B cell (primary cell): ENCODE data around the gene HMBS. TPM values are rescaled to one million over a fixed set of nuclear protein-coding genes. Genes with fewer than 3 reads are reported as not detected.

Source experiments
- ATAC-seq: fragments of 200-7000 bp; cut with Tn5 transposase; one replicate; pipeline ENCODE4 v1.10.0; 2021; ENCODE audit warnings: low read depth, mild to moderate bottlenecking, moderate number of reproducible peaks, moderate library complexity
- CTCF ChIA-PET: fragments of 350-600 bp; sonication (Branson Sonifier 250); formaldehyde crosslinking; loops from one replicate; lab custom pipeline; 2021; ENCODE audit warnings: antibody characterized with exemption, inconsistent platforms; lab: Charles Lee
- POLR2A ChIA-PET: fragments of 350-600 bp; sonication (Branson Sonifier 250); formaldehyde crosslinking; loops from one replicate; lab custom pipeline; 2021; ENCODE audit warnings: antibody characterized with exemption; lab: Charles Lee
- DNase-seq: peaks from one replicate; pipeline ENCODE4 v3.0.0; 2013
- H2AFZ ChIP-seq: 2 replicates; pipeline ENCODE4 v1.6.1; 2012; ENCODE audit warnings: mild to moderate bottlenecking, low read depth, low read length; ENCODE audit not compliant: insufficient read depth, poor library complexity, severe bottlenecking
- H3K27ac ChIP-seq, 2 donors: 1 replicate in 1 of 2; 2 replicates in 1 of 2; pipeline ENCODE4 v1.5.1; 2012 to 2013; ENCODE audit warnings: low read length in 2 of 2, mild to moderate bottlenecking in 2 of 2, moderate library complexity in 1 of 2
- H3K27me3 ChIP-seq, 4 experiments: fragments of 200-600 bp in 1 of 4; sonication (generic) in 1 of 4; replicated peaks in 1 of 4; 1 replicate in 2 of 4; 2 replicates in 2 of 4; pipeline versions ENCODE4 v1.6.1 to v1.7.0; 2013 to 2016; ENCODE audit warnings: low read length in 3 of 4, mild to moderate bottlenecking in 2 of 4, mixed read lengths in 1 of 4, moderate library complexity in 1 of 4; ENCODE audit not compliant: insufficient read depth in 4 of 4, control insufficient read depth in 3 of 4; ENCODE audit errors: control extremely low read depth in 1 of 4
- H3K36me3 ChIP-seq, 2 experiments: replicated peaks in 1 of 2; 1 replicate in 1 of 2; 2 replicates in 1 of 2; pipeline versions ENCODE4 v1.6.1 to v1.7.1; 2013; ENCODE audit warnings: low read length in 1 of 2; ENCODE audit not compliant: insufficient read depth in 2 of 2, control insufficient read depth in 1 of 2; ENCODE audit errors: control extremely low read depth in 1 of 2, extremely low read depth in 1 of 2
- H3K4me1 ChIP-seq, 2 donors: fragments of 200-600 bp in 1 of 2; sonication (generic) in 1 of 2; 1 replicate in 1 of 2; 2 replicates in 1 of 2; pipeline versions ENCODE4 v1.5.1 to v1.6.1; 2013 to 2017; ENCODE audit warnings: low read length in 2 of 2; ENCODE audit not compliant: control insufficient read depth in 2 of 2, insufficient read depth in 2 of 2
- H3K4me2 ChIP-seq: replicated peaks from 2 replicates; pipeline ENCODE3; 2012; ENCODE audit warnings: mild to moderate bottlenecking, low read depth, low read length; ENCODE audit not compliant: poor library complexity, severe bottlenecking
- H3K4me3 ChIP-seq, 5 experiments: fragments of 200-600 bp in 1 of 5; sonication (generic) in 1 of 5; 1 replicate in 3 of 5; 2 replicates in 2 of 5; pipeline versions ENCODE4 v1.5.1 to v1.7.0; 2011 to 2016; ENCODE audit warnings: low read length in 4 of 5, mild to moderate bottlenecking in 4 of 5, low read depth in 2 of 5, control low read depth in 1 of 5, moderate library complexity in 1 of 5; ENCODE audit not compliant: insufficient read depth in 1 of 5; ENCODE audit errors: control extremely low read depth in 1 of 5, extremely low read depth in 1 of 5
- H3K79me2 ChIP-seq: fragments of 200-600 bp; sonication (generic); one replicate; pipeline ENCODE4 v1.6.0; 2016; ENCODE audit warnings: low read length; ENCODE audit not compliant: control insufficient read depth, insufficient read depth
- H3K9ac ChIP-seq: fragments of 200-600 bp; sonication (generic); 2 replicates; pipeline ENCODE4 v1.6.1; 2017; ENCODE audit warnings: mild to moderate bottlenecking, low read length, moderate library complexity
- H3K9me3 ChIP-seq, 3 donors: one replicate each; pipeline versions ENCODE4 v1.6.1 to v1.7.1; 2013; ENCODE audit warnings: low read length in 2 of 3; ENCODE audit not compliant: control insufficient read depth in 2 of 3, insufficient read depth in 1 of 3; ENCODE audit errors: control extremely low read depth in 1 of 3
- H4K20me1 ChIP-seq: 2 replicates; pipeline ENCODE4 v1.6.0; 2012; ENCODE audit warnings: mild to moderate bottlenecking, low read length; ENCODE audit not compliant: insufficient read depth, control insufficient read depth, poor library complexity, severe bottlenecking
- H3K27ac Mint-ChIP-seq: one replicate; pipeline ENCODE4 v1.8.0; 2021; ENCODE audit warnings: mixed read lengths
- H3K27me3 Mint-ChIP-seq: one replicate; pipeline ENCODE4 v1.8.0; 2021; ENCODE audit warnings: mixed read lengths
- H3K4me1 Mint-ChIP-seq: one replicate; pipeline ENCODE4 v1.8.0; 2021; ENCODE audit warnings: mixed read lengths
- H3K4me3 Mint-ChIP-seq: one replicate; pipeline ENCODE4 v1.8.0; 2021; ENCODE audit warnings: mixed read lengths
- H3K9me3 Mint-ChIP-seq: one replicate; pipeline ENCODE4 v1.8.0; 2022; ENCODE audit warnings: mixed read lengths; ENCODE audit not compliant: insufficient read depth
- CTCF ChIP-seq: fragments of 200-600 bp; IDR thresholded peaks from one replicate; pipeline ENCODE4 v1.8.0; 2022; ENCODE audit warnings: antibody characterized with exemption, mild to moderate bottlenecking
- EZH2 ChIP-seq: IDR thresholded peaks from 2 replicates; pipeline ENCODE4 v1.6.1; 2012; ENCODE audit warnings: borderline replicate concordance, low read depth, mild to moderate bottlenecking, moderate library complexity, low read length; ENCODE audit not compliant: insufficient read depth, poor library complexity, severe bottlenecking
- WGBS: methylation state at CpG from one replicate; pipeline ENCODE4 v1.1.5; 2013; ENCODE audit warnings: missing lambda C conversion rate; ENCODE audit not compliant: insufficient coverage; 5-methylcytosine and 5-hydroxymethylcytosine counted together
- intact Hi-C: fragments of 100-400 bp; cut with micrococcal nuclease; formaldehyde crosslinking; loops from one replicate; pipeline ENCODE4 v1.10.0; 2022
- polyA plus RNA-seq: library from polyadenylated mRNA; depleted of rRNA; stranded (reverse); fragments of >200 nt; gene quantifications from 2 replicates; pipeline ENCODE4 v1.2.3, GENCODE V29; 2012
- total RNA-seq, 2 donors: library from RNA; stranded (reverse); fragments of 120-200 nt in 1 of 2; gene quantifications; 1 replicate in 1 of 2; 2 replicates in 1 of 2; pipeline versions ENCODE4 v1.2.3 to v1.2.4, GENCODE V29; 2013 to 2022

Gene HMBS
- total and polyA plus RNA-seq, 2 donors (not counting 1 experiment from before 2014, with no cell fraction given): 7.6 to 17.7 TPM

- peaks cover 32% of the 10 kb centered on the region for H3K4me1 Mint-ChIP-seq
- intact Hi-C loops: no loop called here
- H3K4me1 ChIP-seq: peaks cover 15 to 25% of the 10 kb centered on the region in 2 donors
Observed at GRCh38 chr11:119118227-119118626, 33.5 kb downstream of the HMBS start.

More at GRCh38 chr11:119118227-119118626, 33.5 kb downstream of the HMBS start:
- WGBS: no CpG with 5 or more reads among the region's 5 CpGs
- Histone ChIP-seq H3K27me3 (no peaks in the 10 kb centered on the region), H2AFZ (no peak overlapping the region), H4K20me1 (peaks cover 10% of the 10 kb centered on the region), H3K4me3 (no peak overlapping the region), H3K9ac (no peak overlapping the region), H3K36me3 (peaks cover 0 to 9% of the 10 kb centered on the region in 2 experiments), H3K79me2 (peaks cover 18% of the 10 kb centered on the region), H3K9me3 (no peaks in the 10 kb centered on the region), H3K27ac (no peak overlapping the region), H3K4me2 (no peak overlapping the region)
- DNase-seq (no peak), ATAC-seq (no peak)
- TF ChIP-seq EZH2: no peak
- no peak for TF ChIP-seq CTCF
- ChIA-PET POLR2A (interaction anchor here (0.6 to 1.1 kb wide), 2 partner anchors 23 to 165 kb away, joined by 3 to 12 read pairs; a partner anchor contains a TSS), CTCF (interaction anchor here (0.5 to 1.1 kb wide), 3 partner anchors 9 to 78 kb away, joined by 3 to 4 read pairs (median 3); no protein-coding TSS in a partner anchor)
- no peaks in the 10 kb centered on the region for H3K9me3 Mint-ChIP-seq
- H3K4me3 Mint-ChIP-seq: no peak overlapping the region
- H3K27me3 Mint-ChIP-seq: no peaks in the 10 kb centered on the region
- no peak overlapping the region for H3K27ac Mint-ChIP-seq
